Activated CD8-positive, alpha-beta memory T cell treated with anti-CD3 and anti-CD28 coated beads, Interleukin-2, amount 50 U/mL, for 24 hours (primary cell): ENCODE measurements around the gene RNGTT.

Source experiments
- DNase-seq: peaks from one replicate; pipeline ENCODE4 v3.0.0-alpha.2; 2020; ENCODE audit errors: extremely low read depth

Gene RNGTT

GRCh38 chr6:88655586-88655985 lies 307.8 kb downstream of the RNGTT start:
- DNase-seq: no peak

DNA sequence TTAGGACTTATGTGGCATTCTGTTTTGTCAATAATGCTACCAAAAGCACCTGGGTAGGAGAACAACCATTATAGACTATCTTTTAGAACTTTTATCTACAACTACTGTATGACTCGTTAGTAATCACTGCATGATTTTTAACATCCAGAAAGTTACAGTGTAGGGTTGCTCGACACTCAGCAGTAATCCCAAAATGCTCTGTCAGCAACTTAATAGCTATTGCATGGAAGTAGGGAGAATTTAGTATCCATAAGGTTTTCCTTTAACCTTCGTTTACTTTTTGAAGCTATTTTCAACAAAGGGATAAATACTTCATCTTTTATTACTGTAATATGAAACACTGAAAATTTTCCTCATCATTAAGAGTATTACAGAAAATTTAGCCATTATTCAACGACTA lies 309.5 kb downstream of the RNGTT start:
- DNase-seq: no peak

DNA sequence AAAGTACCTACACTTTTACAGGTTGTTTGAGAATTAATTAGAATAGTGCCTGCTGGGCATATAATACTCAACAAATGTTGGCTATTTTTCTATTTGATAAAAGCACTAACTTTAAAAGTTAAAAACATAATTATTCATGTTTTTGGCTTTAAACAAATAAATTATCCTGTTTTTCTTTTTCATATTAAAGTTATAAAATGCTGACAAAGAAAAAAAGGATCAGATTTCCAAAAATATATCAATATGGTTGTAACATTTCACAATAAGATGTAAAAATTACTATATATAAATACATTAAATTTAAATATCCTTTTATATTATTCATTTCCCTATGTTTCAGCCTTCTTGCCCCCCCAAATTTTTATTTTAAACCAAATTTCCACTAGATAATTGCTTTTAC lies 312.0 kb downstream of the RNGTT start:
- DNase-seq: no peak

- no peak for DNase-seq
Observed at GRCh38 chr6:88650979-88651378, 312.4 kb downstream of the RNGTT start.

GRCh38 chr6:88650029-88650619 lies 313.3 kb downstream of the RNGTT start:
- no peak for DNase-seq

- DNase-seq: no peak
Observed at GRCh38 chr6:88641178-88641903, 322.1 kb downstream of the RNGTT start.

- DNase-seq: no peak
Observed at GRCh38 chr6:88637761-88638545, 325.5 kb downstream of the RNGTT start.

GRCh38 chr6:88636871-88637270 lies 326.5 kb downstream of the RNGTT start:
- no peak for DNase-seq

GRCh38 chr6:88633782-88634181 lies 329.6 kb downstream of the RNGTT start:
- DNase-seq: no peak

GRCh38 chr6:88631830-88632229 lies 331.6 kb downstream of the RNGTT start:
- no peak for DNase-seq

- DNase-seq: no peak
Observed at GRCh38 chr6:88629838-88630494, 333.5 kb downstream of the RNGTT start.

GRCh38 chr6:88626460-88626859 lies 337.0 kb downstream of the RNGTT start:
- no peak for DNase-seq

DNA sequence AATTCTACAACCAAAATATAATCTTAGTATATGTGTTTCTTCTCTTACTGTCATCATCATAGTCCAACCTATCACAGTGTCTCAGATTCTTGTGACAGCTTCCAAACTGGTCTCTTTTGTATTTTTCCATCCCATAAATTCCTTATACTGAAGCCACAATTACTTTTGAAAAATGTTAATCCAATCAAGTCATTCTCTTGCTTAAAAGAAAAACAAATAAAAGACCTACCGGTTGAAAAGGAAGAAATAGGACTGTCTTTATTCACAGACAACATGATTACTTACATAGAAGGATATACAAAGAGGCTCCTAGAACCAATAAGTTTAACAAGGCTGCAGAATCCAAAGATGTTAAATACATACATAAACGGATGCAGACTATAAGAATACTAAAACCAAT lies 339.9 kb downstream of the RNGTT start:
- no peak for DNase-seq

GRCh38 chr6:88619951-88620350 lies 343.5 kb downstream of the RNGTT start:
- no peak for DNase-seq

DNA sequence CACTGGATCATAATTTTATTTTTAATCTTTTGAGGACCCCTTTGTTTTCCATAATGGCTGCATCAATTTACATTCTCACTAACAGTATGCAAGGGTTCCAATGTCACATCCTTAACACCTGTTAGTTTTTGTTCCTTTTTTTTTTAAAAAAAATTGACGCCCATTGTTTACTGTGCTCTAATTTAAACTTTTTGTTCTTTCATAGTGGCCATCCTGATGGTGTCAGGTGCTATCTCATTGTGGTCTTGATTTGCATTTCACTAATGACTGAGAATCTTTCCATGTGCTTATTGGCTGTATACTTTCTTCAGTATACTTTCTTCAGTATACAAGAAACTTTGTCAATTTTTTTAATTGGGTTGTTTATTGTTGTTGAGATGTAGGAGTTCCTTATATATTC lies 347.0 kb downstream of the RNGTT start:
- no peak for DNase-seq

- no peak for DNase-seq
Observed at GRCh38 chr6:88614316-88614877, 349.0 kb downstream of the RNGTT start.

DNA sequence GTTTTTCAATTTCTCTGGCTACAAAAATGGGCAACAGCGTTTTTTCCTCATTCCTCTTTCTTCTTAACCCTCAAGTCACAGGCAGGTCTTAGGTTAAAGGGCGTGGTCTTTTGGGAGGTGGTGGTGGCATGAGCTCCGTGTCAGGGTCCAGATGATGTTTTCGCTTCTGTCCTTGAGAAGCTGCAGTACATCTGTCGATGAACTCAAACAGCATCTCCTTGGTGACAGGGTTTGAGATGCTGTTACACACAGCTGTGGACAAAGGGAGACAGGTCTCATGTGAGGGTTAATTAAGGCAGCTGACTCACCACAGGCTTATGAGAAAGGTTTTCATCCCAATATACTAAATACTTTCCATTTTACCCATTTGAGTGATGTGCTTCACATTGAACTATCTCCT lies 350.8 kb downstream of the RNGTT start:
- no peak for DNase-seq

GRCh38 chr6:88611721-88612120 lies 351.7 kb downstream of the RNGTT start:
- DNase-seq: no peak

- DNase-seq: no peak
Observed at GRCh38 chr6:88609983-88610382, 353.4 kb downstream of the RNGTT start.

- no peak for DNase-seq
Observed at GRCh38 chr6:88605271-88605670, 358.1 kb downstream of the RNGTT start.

DNA sequence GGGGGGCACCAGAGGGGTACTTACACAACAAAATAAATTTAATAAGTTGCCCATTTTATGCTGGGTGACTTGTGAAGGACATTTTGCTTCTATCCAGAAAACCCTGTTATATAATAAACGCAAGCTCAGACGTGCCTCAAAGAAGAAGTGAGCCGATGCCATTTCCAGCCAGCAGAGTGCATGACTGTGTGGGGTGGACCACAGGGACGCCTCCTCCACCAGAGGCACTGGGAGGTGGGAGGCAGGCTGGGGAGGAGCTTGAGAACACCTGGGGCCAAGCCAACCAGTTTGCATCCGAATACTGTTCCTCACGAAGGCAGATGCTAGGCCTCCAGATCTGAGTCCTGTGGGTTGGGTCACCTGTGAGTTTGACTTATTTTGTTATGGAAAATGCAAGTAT lies 363.8 kb downstream of the RNGTT start:
- DNase-seq: no peak

DNA sequence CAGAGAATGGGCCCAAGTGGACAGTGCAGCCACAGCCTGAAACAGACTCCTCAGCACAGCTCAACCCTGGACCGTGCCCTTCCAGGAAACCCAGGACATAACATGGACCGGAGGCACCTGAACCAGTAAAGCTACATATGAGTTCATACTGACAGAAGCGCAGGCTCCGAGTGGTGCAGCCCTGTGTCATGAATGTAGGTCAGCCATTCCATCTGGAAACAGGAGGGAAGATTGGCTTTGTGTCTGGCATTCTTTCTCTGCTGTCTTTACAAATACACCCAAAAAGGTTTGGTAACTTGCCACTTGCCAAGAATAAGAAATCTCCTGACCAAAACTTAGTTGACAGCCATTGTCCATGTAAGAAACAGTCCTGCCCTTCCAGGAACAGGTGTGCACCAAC lies 366.6 kb downstream of the RNGTT start:
- no peak for DNase-seq
